Neural crest cell (in vitro differentiated cells): ENCODE results near the gene NPTN. TPM values are rescaled to one million over a fixed set of nuclear protein-coding genes. Genes with fewer than 3 reads are reported as not detected.
"Not testable (repeated sequence)": the region's sequence is repeated elsewhere in the genome, so short reads cannot be mapped to it uniquely, and the experiment has no call there.

Experiments
- DNase-seq: peaks from one replicate; pipeline ENCODE4 v3.0.0; 2021; ENCODE audit warnings: low read depth, mixed read lengths, low spot score
- H3K27ac Mint-ChIP-seq: one replicate; pipeline ENCODE4 v1.8.0; 2021; ENCODE audit warnings: mild to moderate bottlenecking, mixed read lengths; ENCODE audit not compliant: unreplicated experiment
- H3K27me3 Mint-ChIP-seq: 2 replicates; pipeline ENCODE4 v1.8.0; 2021; ENCODE audit warnings: low read depth, mild to moderate bottlenecking, mixed read lengths
- H3K36me3 Mint-ChIP-seq: 2 replicates; pipeline ENCODE4 v1.8.0; 2021; ENCODE audit warnings: low read depth, mild to moderate bottlenecking, mixed read lengths
- H3K4me1 Mint-ChIP-seq: 2 replicates; pipeline ENCODE4 v1.8.0; 2021; ENCODE audit warnings: mixed read lengths
- H3K4me3 Mint-ChIP-seq: one replicate; pipeline ENCODE4 v1.8.0; 2021; ENCODE audit warnings: mild to moderate bottlenecking, mixed read lengths
- H3K9me3 Mint-ChIP-seq: 2 replicates; pipeline ENCODE4 v1.8.0; 2021; ENCODE audit warnings: mixed read lengths
- total RNA-seq: library from RNA; stranded (reverse); gene quantifications from 2 replicates; pipeline ENCODE4 v1.2.1, GENCODE V29; 2021
- TF ChIP-seq, protein P1 (sequence below): fragments of 200-600 bp; sonication (generic); conservative IDR thresholded peaks from 2 replicates; pipeline ENCODE4 v1.5.0; 2021; ENCODE audit warnings: antibody characterized with exemption, mild to moderate bottlenecking

NPTN gene
- total RNA-seq, 1 donor from 2014 or later: 54.9 TPM

DNA sequence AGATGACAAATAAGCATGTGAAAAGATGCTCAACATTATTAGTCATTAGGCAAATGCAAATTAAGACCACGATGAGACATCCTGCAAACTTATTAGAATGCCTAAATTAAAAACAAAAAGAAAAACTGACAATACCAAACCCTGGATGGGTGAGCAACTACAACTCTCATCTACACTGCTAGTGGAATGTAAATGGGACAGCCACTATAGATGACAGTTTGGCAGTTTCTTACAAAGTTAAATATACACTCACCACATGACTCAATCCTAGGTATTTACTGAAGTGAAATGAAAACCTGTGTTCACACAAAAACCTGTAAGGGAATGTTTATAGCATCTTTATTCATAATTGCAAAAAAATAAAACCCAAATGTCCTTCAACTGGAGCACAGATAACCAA, 74.7 kb downstream of the NPTN start:
- H3K4me1 Mint-ChIP-seq: no peaks in the 10 kb centered on the region
- H3K36me3 Mint-ChIP-seq: no peaks in the 10 kb centered on the region
- TF ChIP-seq, protein P1, sequence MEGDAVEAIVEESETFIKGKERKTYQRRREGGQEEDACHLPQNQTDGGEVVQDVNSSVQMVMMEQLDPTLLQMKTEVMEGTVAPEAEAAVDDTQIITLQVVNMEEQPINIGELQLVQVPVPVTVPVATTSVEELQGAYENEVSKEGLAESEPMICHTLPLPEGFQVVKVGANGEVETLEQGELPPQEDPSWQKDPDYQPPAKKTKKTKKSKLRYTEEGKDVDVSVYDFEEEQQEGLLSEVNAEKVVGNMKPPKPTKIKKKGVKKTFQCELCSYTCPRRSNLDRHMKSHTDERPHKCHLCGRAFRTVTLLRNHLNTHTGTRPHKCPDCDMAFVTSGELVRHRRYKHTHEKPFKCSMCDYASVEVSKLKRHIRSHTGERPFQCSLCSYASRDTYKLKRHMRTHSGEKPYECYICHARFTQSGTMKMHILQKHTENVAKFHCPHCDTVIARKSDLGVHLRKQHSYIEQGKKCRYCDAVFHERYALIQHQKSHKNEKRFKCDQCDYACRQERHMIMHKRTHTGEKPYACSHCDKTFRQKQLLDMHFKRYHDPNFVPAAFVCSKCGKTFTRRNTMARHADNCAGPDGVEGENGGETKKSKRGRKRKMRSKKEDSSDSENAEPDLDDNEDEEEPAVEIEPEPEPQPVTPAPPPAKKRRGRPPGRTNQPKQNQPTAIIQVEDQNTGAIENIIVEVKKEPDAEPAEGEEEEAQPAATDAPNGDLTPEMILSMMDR: no peak
- no peak overlapping the region for H3K27ac Mint-ChIP-seq
- no peaks in the 10 kb centered on the region for H3K27me3 Mint-ChIP-seq
- no peaks in the 10 kb centered on the region for H3K9me3 Mint-ChIP-seq
- no peak overlapping the region for H3K4me3 Mint-ChIP-seq
- no peak for DNase-seq

DNA sequence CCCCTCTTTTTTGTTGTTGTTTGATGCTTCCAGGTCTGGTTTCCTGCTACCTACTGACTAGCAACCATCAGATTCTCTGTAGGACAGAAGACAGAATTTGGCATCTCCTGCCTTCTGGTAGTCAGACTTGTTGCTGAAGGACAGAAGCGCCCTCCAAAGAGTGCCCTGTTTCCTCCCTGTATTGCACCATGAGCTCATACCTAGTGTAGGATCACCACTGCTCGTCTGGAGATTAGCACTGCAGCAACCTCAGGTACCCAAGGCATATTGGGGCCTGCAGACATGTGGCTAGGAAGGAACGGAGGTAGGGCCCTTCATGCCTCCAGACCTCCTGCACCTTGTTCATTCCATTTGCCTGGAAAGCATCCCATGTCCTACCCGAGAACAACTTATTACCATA, 78.1 kb downstream of the NPTN start:
- no peaks in the 10 kb centered on the region for H3K36me3 Mint-ChIP-seq
- no peak overlapping the region for H3K27ac Mint-ChIP-seq
- H3K27me3 Mint-ChIP-seq: no peaks in the 10 kb centered on the region
- no peaks in the 10 kb centered on the region for H3K9me3 Mint-ChIP-seq
- DNase-seq: no peak
- H3K4me3 Mint-ChIP-seq: no peak overlapping the region
- TF ChIP-seq, protein P1: no peak
- no peaks in the 10 kb centered on the region for H3K4me1 Mint-ChIP-seq

DNA sequence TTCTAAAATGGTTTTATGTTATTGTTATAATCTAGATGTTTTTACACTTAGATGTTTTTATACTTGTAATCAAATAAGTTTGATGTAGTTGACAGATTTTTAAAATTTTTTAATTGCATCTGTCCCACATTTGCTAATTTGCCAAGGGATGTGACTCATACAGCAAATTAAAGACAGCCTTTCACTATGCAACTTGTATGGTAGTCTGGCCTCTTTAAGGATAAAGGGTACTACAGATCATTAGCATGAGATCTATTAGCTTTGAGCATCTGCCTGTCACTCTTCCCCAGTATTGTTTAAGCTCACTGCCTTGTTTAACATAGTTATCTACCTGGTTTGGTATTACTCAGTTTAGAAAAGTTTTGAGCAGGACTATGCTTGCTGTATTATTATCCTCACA, 83.0 kb downstream of the NPTN start:
- no peaks in the 10 kb centered on the region for H3K9me3 Mint-ChIP-seq
- H3K27ac Mint-ChIP-seq: no peak overlapping the region
- no peak for DNase-seq
- H3K27me3 Mint-ChIP-seq: no peaks in the 10 kb centered on the region
- no peaks in the 10 kb centered on the region for H3K4me1 Mint-ChIP-seq
- TF ChIP-seq, protein P1: no peak
- no peaks in the 10 kb centered on the region for H3K36me3 Mint-ChIP-seq
- no peak overlapping the region for H3K4me3 Mint-ChIP-seq

DNA sequence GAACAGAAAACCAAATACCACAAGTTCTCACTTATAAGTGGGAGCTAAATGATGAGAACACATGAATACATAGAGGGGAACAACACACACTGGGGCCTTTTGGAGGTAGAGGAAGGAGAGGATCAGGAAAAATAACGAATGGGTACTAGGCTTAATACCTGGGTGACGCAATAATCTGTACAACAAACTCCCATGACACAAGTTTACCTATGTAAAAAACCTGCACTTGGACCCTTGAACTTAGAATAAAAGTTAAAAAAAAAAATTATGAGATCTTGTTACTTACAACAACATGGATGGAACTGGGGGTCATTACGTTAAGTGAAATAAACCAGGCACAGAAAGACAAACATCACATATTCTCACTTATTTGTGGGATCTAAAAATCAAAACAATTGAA, 84.3 kb downstream of the NPTN start:
- H3K4me1 Mint-ChIP-seq, H3K36me3 Mint-ChIP-seq, H3K27me3 Mint-ChIP-seq: not testable (repeated sequence)

DNA sequence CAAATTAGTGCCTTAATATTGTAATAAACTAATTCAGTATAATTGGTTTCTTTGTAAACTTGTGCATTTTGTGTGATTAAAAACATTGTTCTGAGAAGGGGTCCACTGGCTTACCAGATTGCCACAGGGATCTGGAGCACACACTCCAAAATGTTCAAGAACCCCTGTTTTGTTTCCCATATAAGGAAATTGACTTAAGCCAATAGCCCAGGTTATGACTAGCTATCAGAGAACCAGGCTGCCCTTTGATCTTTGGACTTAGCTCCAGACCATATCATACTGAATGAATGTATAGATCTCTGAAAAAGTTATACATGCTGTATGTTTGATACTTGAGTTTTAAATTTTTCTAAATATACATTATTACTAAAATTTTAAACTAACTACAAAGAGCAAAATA, 91.7 kb downstream of the NPTN start:
- no peaks in the 10 kb centered on the region for H3K4me1 Mint-ChIP-seq
- no peak overlapping the region for H3K27ac Mint-ChIP-seq
- H3K4me3 Mint-ChIP-seq: no peak overlapping the region
- no peak for DNase-seq
- no peaks in the 10 kb centered on the region for H3K36me3 Mint-ChIP-seq
- H3K9me3 Mint-ChIP-seq: no peaks in the 10 kb centered on the region
- TF ChIP-seq, protein P1: no peak
- H3K27me3 Mint-ChIP-seq: no peaks in the 10 kb centered on the region

More for the DNA sequence above, 84.3 kb downstream of the NPTN start:
- DNase-seq, H3K4me3 Mint-ChIP-seq, H3K27ac Mint-ChIP-seq, H3K9me3 Mint-ChIP-seq: not testable (repeated sequence)

DNA sequence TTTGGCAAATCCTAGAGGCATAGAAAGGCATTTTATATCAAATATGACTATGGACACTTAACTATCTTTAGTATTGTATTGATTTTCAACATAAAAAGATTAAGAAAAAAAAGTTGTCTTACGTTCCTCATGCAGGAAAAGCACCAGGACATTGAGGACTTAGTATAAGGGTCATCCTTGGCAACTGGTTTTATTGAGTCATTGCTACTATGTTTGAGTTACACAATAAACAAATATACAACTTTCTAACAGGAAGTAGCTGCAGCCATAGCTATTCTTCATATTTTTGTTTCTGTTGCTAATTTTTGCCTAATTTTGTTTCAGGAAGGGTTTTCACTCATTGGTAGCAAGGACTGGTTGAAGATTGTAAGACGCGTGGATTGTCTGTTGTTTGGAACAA, 93.0 kb downstream of the NPTN start:
- Mint-ChIP-seq H3K27me3 (peaks cover 2% of the 10 kb centered on the region), H3K27ac (no peak overlapping the region), H3K4me1 (no peaks in the 10 kb centered on the region), H3K9me3 (no peaks in the 10 kb centered on the region), H3K4me3 (no peak overlapping the region), H3K36me3 (no peaks in the 10 kb centered on the region)
- DNase-seq: no peak
- TF ChIP-seq, protein P1: no peak
